Aorta (tissue), 5 donors: ENCODE measurements around the gene ZC3H4. TPM values are rescaled to one million over a fixed set of nuclear protein-coding genes. Genes with fewer than 3 reads are reported as not detected.
"Not testable (repeated sequence)": the region's sequence is repeated elsewhere in the genome, so short reads cannot be mapped to it uniquely, and the experiment has no call there.

ENCODE experiments used
- ATAC-seq: fragments of 200-7000 bp; cut with Tn5 transposase; one replicate; pipeline ENCODE4 v1.9.1; 2022; ENCODE audit warnings: moderate library complexity; ENCODE audit not compliant: low FRiP score
- DNase-seq, 2 donors: peaks; one replicate each; pipeline ENCODE4 v3.0.0-alpha.2; 2020
- H3K27ac ChIP-seq, 2 donors: one replicate each; pipeline ENCODE4 v1.5.1; 2013; ENCODE audit warnings: low read length in 2 of 2, mild to moderate bottlenecking in 2 of 2, moderate library complexity in 2 of 2, control low read depth in 1 of 2, inconsistent platforms in 1 of 2, low read depth in 1 of 2
- H3K27me3 ChIP-seq, 2 donors: one replicate each; pipeline ENCODE4 v1.6.1; 2013; ENCODE audit warnings: control low read depth in 1 of 2, low read length in 1 of 2, mild to moderate bottlenecking in 1 of 2, moderate library complexity in 1 of 2; ENCODE audit not compliant: insufficient read depth in 2 of 2, control insufficient read depth in 1 of 2
- H3K36me3 ChIP-seq, 2 donors: one replicate each; pipeline ENCODE4 v1.6.1; 2013; ENCODE audit warnings: control low read depth in 1 of 2, low read length in 1 of 2, mild to moderate bottlenecking in 1 of 2; ENCODE audit not compliant: insufficient read depth in 2 of 2, control insufficient read depth in 1 of 2
- H3K4me1 ChIP-seq, 2 donors: one replicate each; pipeline ENCODE4 v1.6.1; 2013; ENCODE audit warnings: low read length in 2 of 2, control low read depth in 1 of 2, mild to moderate bottlenecking in 1 of 2, moderate library complexity in 1 of 2; ENCODE audit not compliant: insufficient read depth in 2 of 2, control insufficient read depth in 1 of 2
- H3K4me3 ChIP-seq, 2 donors: one replicate each; pipeline ENCODE4 v1.5.1; 2013; ENCODE audit warnings: low read length in 2 of 2, control low read depth in 1 of 2, mild to moderate bottlenecking in 1 of 2
- H3K9me3 ChIP-seq: one replicate; pipeline ENCODE4 v1.6.1; 2013; ENCODE audit warnings: mild to moderate bottlenecking, low read length; ENCODE audit not compliant: control insufficient read depth
- WGBS, 2 donors: extraction: QIAGEN DNeasy Blood & Tissue Kit; methylation state at CpG; one replicate each; pipeline ENCODE4 v1.1.7; 2013; 5-methylcytosine and 5-hydroxymethylcytosine counted together
- intact Hi-C, 2 donors: fragments of 100-400 bp; cut with DNase I; formaldehyde crosslinking; loops; one replicate each; pipeline versions ENCODE4 v1.14.2 to v1.15.0; 2022
- polyA plus RNA-seq, 2 donors: library from polyadenylated mRNA; stranded (reverse); fragments of 200-250 nt; gene quantifications; one replicate each; pipeline ENCODE4 v1.2.3, GENCODE V29; 2013
- total RNA-seq, 2 donors: library from RNA; stranded (reverse); fragmentation: NEBNext Ultra II Directional; extraction: Animal tissue kit (Norgen Biotek cat#: 25700); gene quantifications; one replicate each; pipeline ENCODE4 v1.2.1, GENCODE V29; 2021
- donor health status: healthy with polysubstance abuse.
- donor health status: Bipolar disorder and iron deficiency.
- donor health status: DM: no; HTN: no; CAD: no.
- donor health status: DM: no; HTN: no; CAD: no.
- donor health status: DM: yes; HTN: yes; CAD: no.

ZC3H4 gene
- total and polyA plus RNA-seq, 4 donors: 5.7 to 34.6 (median 22.2) TPM

DNA sequence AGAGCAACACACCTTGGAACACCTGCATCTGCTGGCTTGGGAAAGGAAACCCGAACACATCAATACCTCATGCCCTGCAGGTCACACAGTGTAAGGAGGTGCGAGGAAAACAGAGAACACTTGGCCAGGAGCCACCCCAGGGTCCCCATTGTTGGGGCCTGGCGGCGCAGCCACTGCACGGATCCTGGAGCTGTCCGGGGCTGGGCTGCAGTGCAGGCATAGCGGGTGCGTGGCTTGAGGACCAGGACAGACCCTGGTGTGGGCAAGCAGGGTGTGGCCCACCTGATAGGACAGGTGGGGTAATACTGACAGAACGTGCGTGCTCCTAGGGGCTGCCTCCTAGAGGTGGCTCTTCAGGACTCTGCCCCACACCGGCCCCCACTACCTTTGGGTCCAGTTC lies 48.3 kb downstream of the ZC3H4 start:
- peaks cover 0 to 11% of the 10 kb centered on the region in 2 donors for H3K36me3 ChIP-seq
- intact Hi-C loops: no loop called here
- H3K9me3 ChIP-seq: no peaks in the 10 kb centered on the region
- H3K27me3 ChIP-seq: no peaks in the 10 kb centered on the region
- no peaks in the 10 kb centered on the region for H3K4me1 ChIP-seq
- ATAC-seq (no peak), DNase-seq (no peak)
- no peak overlapping the region for H3K4me3 ChIP-seq
- WGBS, 2 donors: 91 to 92% methylated on average over 11 of the region's 11 CpGs
- H3K27ac ChIP-seq: no peak overlapping the region

DNA sequence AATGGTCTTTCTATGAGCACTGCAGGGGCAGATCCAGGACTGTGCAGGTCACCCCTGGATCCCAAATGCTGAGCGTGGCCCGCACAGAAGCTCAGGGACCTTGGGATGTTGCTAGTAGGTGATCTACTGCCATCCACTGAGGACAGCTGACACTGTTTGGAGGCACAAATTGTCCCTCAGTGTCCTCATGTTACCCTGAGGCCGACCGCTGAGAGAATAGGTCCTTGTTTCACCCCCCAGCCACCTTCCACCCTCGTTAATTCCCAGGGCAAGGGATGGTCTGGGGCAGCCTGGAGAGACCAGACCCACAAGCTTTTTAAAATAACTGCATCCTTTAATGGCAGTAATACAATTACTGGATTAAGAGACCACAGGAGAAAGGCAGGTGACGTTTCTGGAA lies 49.7 kb downstream of the ZC3H4 start:
- ATAC-seq: no peak

DNA sequence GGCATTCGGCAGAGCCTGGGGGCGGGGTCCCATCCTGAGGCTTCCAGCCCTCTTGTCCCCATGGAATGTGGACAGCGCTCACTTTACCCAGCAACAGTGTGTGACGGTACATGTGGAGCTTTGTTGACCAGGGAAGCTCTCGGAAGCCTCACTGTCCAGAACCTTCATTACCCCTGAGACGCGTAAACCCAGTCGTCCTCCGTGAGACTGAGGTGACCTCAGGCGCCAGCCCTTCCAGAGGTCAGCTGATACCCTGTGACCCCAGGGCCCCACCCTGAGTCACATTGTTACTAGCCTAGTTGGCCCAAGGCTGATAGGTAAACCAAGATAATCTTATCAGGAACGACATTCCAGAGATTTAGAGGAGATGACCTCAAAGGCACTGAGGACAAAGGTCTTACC lies 55.0 kb downstream of the ZC3H4 start:
- Histone ChIP-seq H3K36me3 (no peaks in the 10 kb centered on the region), H3K4me1 (no peaks in the 10 kb centered on the region), H3K4me3 (no peak overlapping the region), H3K27ac (no peak overlapping the region), H3K9me3 (no peaks in the 10 kb centered on the region), H3K27me3 (no peaks in the 10 kb centered on the region)
- DNase-seq (no peak), ATAC-seq (no peak)
- intact Hi-C loops: no loop called here
- WGBS, 2 donors: 80 to 81% methylated on average over 11 of the region's 11 CpGs

More for the DNA sequence above, 49.7 kb downstream of the ZC3H4 start:
- DNase-seq: no peak
- H3K27ac ChIP-seq: no peak overlapping the region
- WGBS, 2 donors: 80 to 81% methylated on average over 6 of the region's 6 CpGs
- intact Hi-C loops: no loop called here
- H3K9me3 ChIP-seq: no peaks in the 10 kb centered on the region
- no peak overlapping the region for H3K4me3 ChIP-seq
- no peaks in the 10 kb centered on the region for H3K27me3 ChIP-seq
- H3K4me1 ChIP-seq: no peaks in the 10 kb centered on the region
- peaks cover 0 to 11% of the 10 kb centered on the region in 2 donors for H3K36me3 ChIP-seq

DNA sequence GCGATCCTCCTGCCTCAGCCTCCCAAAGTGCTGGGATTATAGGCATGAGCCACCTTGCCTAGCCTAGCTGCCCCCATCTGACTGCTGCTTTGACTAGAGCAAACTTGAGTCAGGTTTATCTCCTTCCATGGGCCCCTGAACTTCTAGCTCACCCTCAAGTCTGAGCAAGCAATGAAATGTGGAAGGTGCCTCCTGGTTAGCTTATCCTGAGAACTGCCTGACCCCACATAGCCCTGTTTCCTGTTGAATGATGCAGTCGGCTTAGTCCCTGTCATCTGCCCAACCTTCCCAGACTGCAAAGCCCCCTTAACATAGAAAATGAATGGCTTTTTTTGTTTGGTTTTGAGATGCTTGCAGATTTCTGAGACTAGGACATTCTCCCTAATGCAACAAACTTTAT lies 56.2 kb downstream of the ZC3H4 start:
- no peak for DNase-seq
- intact Hi-C loops: no loop called here
- Histone ChIP-seq H3K27me3 (no peaks in the 10 kb centered on the region), H3K9me3 (no peaks in the 10 kb centered on the region), H3K4me1 (no peaks in the 10 kb centered on the region), H3K27ac (no peak overlapping the region), H3K4me3 (no peak overlapping the region), H3K36me3 (no peaks in the 10 kb centered on the region)
- 74 to 81% methylated on average over 2 of the region's 2 CpGs for WGBS, 2 donors
- no peak for ATAC-seq

DNA sequence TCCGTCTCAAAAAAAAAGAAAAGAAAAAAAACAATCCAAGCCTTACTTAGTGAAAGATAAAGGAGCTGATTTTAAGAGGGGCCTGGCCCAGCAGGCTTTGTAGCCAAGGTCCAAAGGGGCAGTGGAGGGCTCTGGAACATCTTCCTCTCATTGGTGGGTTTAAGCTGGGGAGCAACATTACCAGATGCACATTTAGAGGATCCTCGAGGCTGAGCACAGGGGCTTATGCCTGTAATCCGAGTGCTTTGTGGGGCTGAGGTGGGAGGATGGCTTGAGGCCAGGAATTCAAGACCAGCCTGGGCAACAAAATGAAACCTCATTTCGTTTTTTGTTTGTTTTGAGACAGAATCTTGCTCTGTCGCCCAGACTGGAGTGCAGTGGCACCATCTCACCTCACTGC lies 57.2 kb downstream of the ZC3H4 start:
- no peak overlapping the region for H3K27ac ChIP-seq
- H3K4me3 ChIP-seq: no peak overlapping the region
- no peaks in the 10 kb centered on the region for H3K36me3 ChIP-seq
- no peaks in the 10 kb centered on the region for H3K4me1 ChIP-seq
- 11 to 21% methylated on average over 5 of the region's 5 CpGs for WGBS, 2 donors
- ATAC-seq: no peak
- intact Hi-C loops: no loop called here
- no peaks in the 10 kb centered on the region for H3K27me3 ChIP-seq
- H3K9me3 ChIP-seq: no peaks in the 10 kb centered on the region
- DNase-seq: no peak

DNA sequence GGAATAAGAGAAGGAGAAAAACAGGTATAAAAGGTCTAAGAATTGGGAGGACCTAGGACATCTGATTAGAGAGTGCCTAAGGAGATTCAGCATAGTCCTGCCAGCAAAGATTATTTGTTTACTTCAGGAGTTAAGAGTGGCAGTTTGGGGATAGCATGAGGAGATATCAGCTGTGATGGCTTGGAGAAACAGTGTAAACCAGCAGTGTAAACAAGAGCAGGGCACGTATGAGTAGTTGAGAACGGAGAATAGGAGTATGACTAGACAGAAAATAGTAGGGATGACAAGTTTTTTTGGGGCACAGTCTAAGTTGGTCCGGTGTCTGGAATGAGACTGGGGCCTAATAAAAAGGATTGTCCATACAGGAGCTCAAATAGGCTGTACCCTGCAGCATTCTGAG lies 63.0 kb downstream of the ZC3H4 start:
- H3K9me3 ChIP-seq, H3K4me1 ChIP-seq, H3K4me3 ChIP-seq, DNase-seq, ATAC-seq, H3K27ac ChIP-seq, intact Hi-C loops, H3K36me3 ChIP-seq, H3K27me3 ChIP-seq: not testable (repeated sequence)
- WGBS, 2 donors: 72 to 82% methylated on average over 3 of the region's 3 CpGs

DNA sequence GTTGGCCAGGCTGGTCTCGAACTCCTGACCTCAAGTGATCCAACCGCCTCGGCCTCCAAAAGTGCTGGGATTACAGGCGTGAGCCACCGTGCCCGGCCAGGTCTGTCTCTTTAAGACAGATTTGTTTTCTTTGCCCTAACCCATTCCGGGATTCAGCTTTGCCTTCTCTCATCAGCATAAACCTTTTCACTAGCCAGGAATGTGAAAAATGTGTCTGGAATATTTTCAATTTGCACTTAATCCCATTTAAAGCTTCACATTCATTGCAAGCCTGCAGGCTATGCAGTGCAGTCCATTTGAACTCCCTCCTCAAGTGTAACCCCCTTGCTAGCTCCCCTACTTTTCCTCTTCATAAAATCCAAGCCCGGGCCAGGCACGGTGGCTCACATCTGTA lies 64.3 kb downstream of the ZC3H4 start:
- Histone ChIP-seq H3K9me3 (no peaks in the 10 kb centered on the region), H3K4me1 (no peaks in the 10 kb centered on the region), H3K27me3 (no peaks in the 10 kb centered on the region), H3K36me3 (no peaks in the 10 kb centered on the region), H3K27ac (no peak overlapping the region), H3K4me3 (no peak overlapping the region)
- intact Hi-C loops: loop anchor here in 1 of 2 donors (10.0 kb wide), 1 partner anchor 1335 kb away; no protein-coding TSS in a partner anchor
- no peak for DNase-seq
- 14 to 18% methylated on average over 9 of the region's 9 CpGs for WGBS, 2 donors
- no peak for ATAC-seq

DNA sequence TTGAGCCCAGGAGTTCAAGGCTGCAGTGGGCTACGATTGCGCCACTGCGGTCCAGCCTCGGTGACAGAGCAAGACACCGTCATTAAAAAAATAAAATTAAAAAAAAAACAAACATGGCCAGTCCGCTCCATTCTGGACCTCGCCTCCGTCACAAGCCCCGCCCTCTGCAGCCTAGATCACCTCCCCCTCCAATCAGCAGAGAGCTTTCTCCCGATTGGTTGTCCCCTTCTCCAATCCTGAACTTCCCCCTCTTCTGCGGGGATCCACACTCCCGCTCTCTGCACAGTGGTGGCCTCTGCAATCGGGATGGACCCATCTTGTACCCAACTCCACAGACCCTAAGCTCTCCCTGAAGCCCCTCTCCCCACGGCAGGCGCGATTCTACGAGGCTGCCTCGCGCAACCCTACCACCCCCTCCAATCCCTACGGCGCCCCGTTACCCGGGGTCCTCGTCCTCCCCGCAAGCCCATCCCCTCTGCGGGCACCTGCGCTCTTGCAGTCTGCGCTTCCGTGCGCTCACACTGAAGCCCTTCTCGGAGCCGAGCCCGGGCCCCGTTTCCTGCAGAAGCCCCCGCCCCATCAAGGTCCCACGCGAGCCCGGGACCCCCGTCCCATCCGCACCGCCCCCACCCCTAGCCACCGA lies 65.7 kb downstream of the ZC3H4 start:
- peak; percentile 93 to 94 for DNase-seq
- H3K36me3 ChIP-seq: no peaks in the 10 kb centered on the region
- H3K4me3 ChIP-seq: peak overlapping the region; percentile 65 to 91
- H3K9me3 ChIP-seq: no peaks in the 10 kb centered on the region
- no peaks in the 10 kb centered on the region for H3K4me1 ChIP-seq
- ATAC-seq: peak; percentile 94
- intact Hi-C loops: loop anchor here in 1 of 2 donors (10.0 kb wide), 1 partner anchor 1333 kb away; no protein-coding TSS in a partner anchor
- H3K27ac ChIP-seq: peak overlapping the region in 1 of 2 donors; percentile 4
- 3% methylated on average over 38 to 42 of the region's 42 CpGs for WGBS, 2 donors
- H3K27me3 ChIP-seq: no peaks in the 10 kb centered on the region

DNA sequence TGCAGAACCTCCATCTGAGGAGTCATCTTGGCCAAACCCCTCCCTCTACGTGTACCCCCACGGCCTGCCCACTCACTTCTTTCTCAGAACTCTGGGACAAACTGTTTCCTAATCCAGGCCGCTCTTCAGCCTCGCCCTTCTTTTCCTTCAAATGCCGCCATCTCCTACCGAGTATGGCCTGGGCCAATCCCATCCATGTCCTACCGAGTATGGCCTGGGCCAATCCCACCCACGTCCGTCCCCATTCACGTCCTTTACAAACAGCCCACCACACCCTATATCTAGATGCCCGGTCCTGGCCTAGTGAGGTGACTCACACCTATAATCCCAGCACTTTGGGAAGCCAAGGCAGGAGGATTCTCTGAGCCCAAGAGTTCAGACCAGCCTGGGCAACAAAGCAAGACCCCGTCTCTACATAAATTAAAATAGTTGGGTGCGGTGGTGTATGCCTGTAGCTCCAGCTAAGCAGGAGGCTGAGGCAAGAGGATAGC lies 66.3 kb downstream of the ZC3H4 start:
- DNase-seq (no peak), ATAC-seq (no peak)
- H3K27ac ChIP-seq: no peak overlapping the region
- no peaks in the 10 kb centered on the region for H3K36me3 ChIP-seq
- intact Hi-C loops: loop anchor here in 1 of 2 donors (10.0 kb wide), 1 partner anchor 1333 kb away; no protein-coding TSS in a partner anchor
- H3K4me3 ChIP-seq: no peak overlapping the region
- H3K4me1 ChIP-seq: no peaks in the 10 kb centered on the region
- WGBS, 2 donors: 88% methylated on average over 13 of the region's 13 CpGs
- no peaks in the 10 kb centered on the region for H3K9me3 ChIP-seq
- H3K27me3 ChIP-seq: no peaks in the 10 kb centered on the region
